GM23338 (cell line): ENCODE data around the gene OPN4. TPM values are rescaled to one million over a fixed set of nuclear protein-coding genes. Genes with fewer than 3 reads are reported as not detected.

Experiments used
- ATAC-seq: fragments of 200-7000 bp; cut with Tn5 transposase; 3 replicates; pipeline ENCODE4 v1.9.1; 2020
- DNase-seq: peaks from one replicate; pipeline ENCODE4 v3.0.0-alpha.2; 2015; ENCODE audit warnings: low spot score
- H2AFZ ChIP-seq: fragments of 200-600 bp; sonication (generic); 2 replicates; pipeline ENCODE4 v1.8.0; 2016; ENCODE audit warnings: antibody characterized with exemption, mild to moderate bottlenecking, moderate library complexity
- H3F3A ChIP-seq: fragments of 200-600 bp; sonication (generic); replicated peaks from 2 replicates; pipeline ENCODE4 v1.8.0; 2017; ENCODE audit warnings: antibody characterized with exemption, mixed run types, low read depth
- H3K27ac ChIP-seq: fragments of 200-600 bp; sonication (generic); 2 replicates; pipeline ENCODE4 v1.6.1; 2016; ENCODE audit warnings: low read depth
- H3K27me3 ChIP-seq: fragments of 200-600 bp; sonication (generic); 2 replicates; pipeline ENCODE4 v1.8.0; 2016; ENCODE audit warnings: mild to moderate bottlenecking, mixed run types, moderate library complexity; ENCODE audit not compliant: insufficient read depth
- H3K36me3 ChIP-seq: fragments of 200-600 bp; sonication (generic); 2 replicates; pipeline ENCODE4 v1.8.0; 2016; ENCODE audit warnings: mild to moderate bottlenecking; ENCODE audit not compliant: insufficient read depth
- H3K4me1 ChIP-seq: fragments of 200-600 bp; sonication (generic); 2 replicates; pipeline ENCODE4 v1.8.0; 2016; ENCODE audit warnings: mild to moderate bottlenecking, moderate library complexity; ENCODE audit not compliant: insufficient read depth
- H3K4me2 ChIP-seq: fragments of 200-600 bp; sonication (generic); 2 replicates; pipeline ENCODE4 v1.7.1; 2017; ENCODE audit warnings: mixed run types
- H3K4me3 ChIP-seq: fragments of 200-600 bp; sonication (generic); 2 replicates; pipeline ENCODE4 v1.6.1; 2016; ENCODE audit warnings: mixed run types
- H3K79me2 ChIP-seq: fragments of 200-600 bp; sonication (generic); replicated peaks from 2 replicates; pipeline ENCODE4 v1.8.0; 2017; ENCODE audit warnings: mild to moderate bottlenecking; ENCODE audit not compliant: insufficient read depth
- H3K9me2 ChIP-seq: fragments of 200-600 bp; sonication (generic); 2 replicates; pipeline ENCODE4 v1.8.0; 2017; ENCODE audit not compliant: insufficient read depth
- H4K20me1 ChIP-seq: fragments of 200-600 bp; sonication (generic); replicated peaks from 2 replicates; pipeline ENCODE4 v1.8.0; 2017; ENCODE audit warnings: mild to moderate bottlenecking; ENCODE audit not compliant: insufficient read depth
- H3K27ac Mint-ChIP-seq: 2 replicates; pipeline ENCODE4 v1.8.0; 2020; ENCODE audit warnings: inconsistent platforms, mild to moderate bottlenecking, moderate library complexity, mixed read lengths
- H3K27me3 Mint-ChIP-seq: 3 replicates; pipeline ENCODE4 v1.8.0; 2022; ENCODE audit warnings: low read depth, mild to moderate bottlenecking, moderate library complexity, mixed read lengths, inconsistent platforms; ENCODE audit not compliant: insufficient read depth, poor library complexity
- H3K36me3 Mint-ChIP-seq: 3 replicates; pipeline ENCODE4 v1.8.0; 2021; ENCODE audit warnings: low read depth, mild to moderate bottlenecking, inconsistent platforms, moderate library complexity, mixed read lengths
- H3K4me1 Mint-ChIP-seq: 3 replicates; pipeline ENCODE4 v1.8.0; 2020; ENCODE audit warnings: mild to moderate bottlenecking, inconsistent platforms, mixed read lengths
- H3K4me3 Mint-ChIP-seq: 3 replicates; pipeline ENCODE4 v1.8.0; 2021; ENCODE audit warnings: moderate library complexity, mild to moderate bottlenecking, inconsistent platforms, mixed read lengths
- H3K9me3 Mint-ChIP-seq: 3 replicates; pipeline ENCODE4 v1.8.0; 2020; ENCODE audit warnings: moderate library complexity, mild to moderate bottlenecking, inconsistent platforms, mixed read lengths
- CREB1 ChIP-seq: fragments of 250-450 bp; sonication (Bioruptor Pico); IDR thresholded peaks from 2 replicates; pipeline ENCODE4 v1.5.0; 2020; ENCODE audit warnings: low read depth, mild to moderate bottlenecking, moderate library complexity
- ETS1 ChIP-seq: IDR thresholded peaks from 2 replicates; pipeline ENCODE4 v1.6.1; 2016; ENCODE audit warnings: antibody characterized with exemption
- EZH2 ChIP-seq: fragments of 200-600 bp; sonication (generic); IDR thresholded peaks from one replicate; pipeline ENCODE4 v1.8.0; 2017; ENCODE audit warnings: antibody characterized with exemption, mild to moderate bottlenecking, low read depth; ENCODE audit not compliant: unreplicated experiment
- EZH2phosphoT487 ChIP-seq: fragments of 200-600 bp; sonication (generic); IDR thresholded peaks from one replicate; pipeline ENCODE4 v1.8.1; 2018; ENCODE audit warnings: antibody characterized with exemption; ENCODE audit not compliant: unreplicated experiment
- JUNB ChIP-seq: IDR thresholded peaks from one replicate; pipeline ENCODE4 v1.6.1; 2016; ENCODE audit warnings: antibody characterized with exemption; ENCODE audit not compliant: unreplicated experiment
- NANOG ChIP-seq: IDR thresholded peaks from 2 replicates; pipeline ENCODE4 v1.6.1; 2016; ENCODE audit warnings: antibody characterized with exemption, borderline replicate concordance
- POLR2AphosphoS5 ChIP-seq: IDR thresholded peaks from 2 replicates; pipeline ENCODE4 v1.6.1; 2016; ENCODE audit warnings: antibody characterized with exemption, low read depth
- REST ChIP-seq: IDR thresholded peaks from one replicate; pipeline ENCODE4 v1.6.1; 2018; ENCODE audit warnings: antibody characterized with exemption; ENCODE audit not compliant: unreplicated experiment
- STAT1 ChIP-seq: IDR thresholded peaks from one replicate; pipeline ENCODE4 v1.6.1; 2016; ENCODE audit warnings: antibody characterized with exemption; ENCODE audit not compliant: unreplicated experiment
- ZNF114 ChIP-seq: fragments of 250-450 bp; sonication (Bioruptor Pico); IDR thresholded peaks from 2 replicates; pipeline ENCODE4 v1.5.0; 2020; ENCODE audit warnings: mild to moderate bottlenecking, moderate library complexity
- ZNF331 ChIP-seq: fragments of 250-450 bp; sonication (Bioruptor Pico); IDR thresholded peaks from 2 replicates; pipeline ENCODE4 v1.5.0; 2020; ENCODE audit warnings: low read depth, mild to moderate bottlenecking, moderate library complexity
- ZNF462 ChIP-seq: fragments of 250-450 bp; sonication (Bioruptor Pico); IDR thresholded peaks from 2 replicates; pipeline ENCODE4 v1.5.0; 2020; ENCODE audit warnings: mild to moderate bottlenecking, moderate library complexity
- polyA plus RNA-seq: library from polyadenylated mRNA; unstranded; fragments of >200 nt; fragmentation: Nextera tagmentation; extraction: Ambion mirVana; gene quantifications from 2 replicates; pipeline ENCODE4 v1.2.1, GENCODE V29; 2016
- total RNA-seq: library from RNA; depleted of rRNA; stranded (reverse); fragments of >200 nt; shearing (Covaris generic); gene quantifications from 2 replicates; pipeline ENCODE4 v1.2.3, GENCODE V29; 2014
- TF ChIP-seq, protein P1 (sequence below), 2 experiments: fragments of 200-600 bp in 1 of 2; sonication (generic) in 1 of 2; conservative IDR thresholded peaks; 2 replicates each; pipeline versions ENCODE4 v1.5.1 to v1.6.1; 2016 to 2017; ENCODE audit warnings: antibody characterized with exemption in 2 of 2, low read depth in 2 of 2, mild to moderate bottlenecking in 2 of 2, moderate library complexity in 1 of 2

The OPN4 gene
- total and polyA plus RNA-seq, 2 experiments from 2014 or later: not detected

- no peak overlapping the region for H3K27ac ChIP-seq
- H3K4me3 ChIP-seq: no peak overlapping the region
- no peaks in the 10 kb centered on the region for H3K79me2 ChIP-seq
- no peaks in the 10 kb centered on the region for H3K36me3 ChIP-seq
- peaks cover 7% of the 10 kb centered on the region for H3K4me1 ChIP-seq
- TF ChIP-seq EZH2 (no peak), ZNF331 (CRISPR knock-in tag) (no peak), JUNB (no peak), POLR2AphosphoS5 (no peak), STAT1 (no peak), NANOG (no peak), ZNF462 (CRISPR knock-in tag) (no peak), CREB1 (CRISPR knock-in tag) (no peak), REST (no peak), EZH2phosphoT487 (no peak), ETS1 (no peak), ZNF114 (CRISPR knock-in tag) (no peak)
- TF ChIP-seq, protein P1, sequence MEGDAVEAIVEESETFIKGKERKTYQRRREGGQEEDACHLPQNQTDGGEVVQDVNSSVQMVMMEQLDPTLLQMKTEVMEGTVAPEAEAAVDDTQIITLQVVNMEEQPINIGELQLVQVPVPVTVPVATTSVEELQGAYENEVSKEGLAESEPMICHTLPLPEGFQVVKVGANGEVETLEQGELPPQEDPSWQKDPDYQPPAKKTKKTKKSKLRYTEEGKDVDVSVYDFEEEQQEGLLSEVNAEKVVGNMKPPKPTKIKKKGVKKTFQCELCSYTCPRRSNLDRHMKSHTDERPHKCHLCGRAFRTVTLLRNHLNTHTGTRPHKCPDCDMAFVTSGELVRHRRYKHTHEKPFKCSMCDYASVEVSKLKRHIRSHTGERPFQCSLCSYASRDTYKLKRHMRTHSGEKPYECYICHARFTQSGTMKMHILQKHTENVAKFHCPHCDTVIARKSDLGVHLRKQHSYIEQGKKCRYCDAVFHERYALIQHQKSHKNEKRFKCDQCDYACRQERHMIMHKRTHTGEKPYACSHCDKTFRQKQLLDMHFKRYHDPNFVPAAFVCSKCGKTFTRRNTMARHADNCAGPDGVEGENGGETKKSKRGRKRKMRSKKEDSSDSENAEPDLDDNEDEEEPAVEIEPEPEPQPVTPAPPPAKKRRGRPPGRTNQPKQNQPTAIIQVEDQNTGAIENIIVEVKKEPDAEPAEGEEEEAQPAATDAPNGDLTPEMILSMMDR (conservative IDR thresholded peaks at IDR 0.05; ENCODE audit: low read depth in 2 of 2): no peak
- H3F3A ChIP-seq: no peaks in the 10 kb centered on the region
- no peak for DNase-seq
- H3K9me3 Mint-ChIP-seq: peaks cover 6% of the 10 kb centered on the region
- H3K4me2 ChIP-seq: no peak overlapping the region
- H4K20me1 ChIP-seq: no peaks in the 10 kb centered on the region
- H3K27me3 Mint-ChIP-seq: peaks cover 9% of the 10 kb centered on the region
- H3K27me3 ChIP-seq: no peaks in the 10 kb centered on the region
- peak overlapping the region; percentile 38; the same call in 1 of the 2 replicates for H2AFZ ChIP-seq
- ATAC-seq: no peak
- peaks cover 2% of the 10 kb centered on the region; the same call in 1 of the 3 replicates for H3K36me3 Mint-ChIP-seq
- H3K4me1 Mint-ChIP-seq: peaks cover 8% of the 10 kb centered on the region
- H3K9me2 ChIP-seq: peaks cover 3% of the 10 kb centered on the region; the same call in 1 of the 2 replicates
- H3K4me3 Mint-ChIP-seq: no peak overlapping the region
- no peak overlapping the region for H3K27ac Mint-ChIP-seq
Measured at GRCh38 chr10:86646532-86646931, 7.8 kb upstream of the OPN4 start.
